Spinal cord (tissue), 10 donors: ENCODE measurements around the gene CAMKMT. TPM values are rescaled to one million over a fixed set of nuclear protein-coding genes. Genes with fewer than 3 reads are reported as not detected.

Experiments
- DNase-seq, 6 donors: peaks; one replicate each; pipeline versions ENCODE4 v3.0.0 to v3.0.0-alpha.2; 2013 to 2015; ENCODE audit warnings: low spot score in 6 of 6, low read depth in 4 of 6
- H3K27ac ChIP-seq: one replicate; pipeline ENCODE4 v1.5.1; 2013; ENCODE audit warnings: low read depth, low read length, control low read depth
- H3K27me3 ChIP-seq: one replicate; pipeline ENCODE4 v1.6.1; 2013; ENCODE audit warnings: low read length; ENCODE audit not compliant: control insufficient read depth, insufficient read depth
- H3K36me3 ChIP-seq: one replicate; pipeline ENCODE4 v1.6.1; 2013; ENCODE audit warnings: low read length; ENCODE audit not compliant: control insufficient read depth, insufficient read depth
- H3K4me1 ChIP-seq: one replicate; pipeline ENCODE4 v1.6.1; 2013; ENCODE audit warnings: low read length; ENCODE audit not compliant: control insufficient read depth, insufficient read depth
- H3K4me3 ChIP-seq: one replicate; pipeline ENCODE4 v1.5.1; 2013; ENCODE audit warnings: low read depth, low read length, control low read depth
- H3K9me3 ChIP-seq: one replicate; pipeline ENCODE4 v1.6.1; 2013; ENCODE audit warnings: low read length; ENCODE audit not compliant: control insufficient read depth, insufficient read depth
- WGBS: methylation state at CpG from one replicate; pipeline ENCODE4 v1.1.5; 2013; ENCODE audit warnings: missing lambda C conversion rate; ENCODE audit not compliant: insufficient coverage; 5-methylcytosine and 5-hydroxymethylcytosine counted together
- polyA plus RNA-seq, 2 donors: library from polyadenylated mRNA; unstranded; fragments of 120-200 nt; gene quantifications; one replicate each; pipeline ENCODE4 v1.2.1, GENCODE V29; 2013; ENCODE audit not compliant: insufficient read length in 2 of 2
- total RNA-seq, 2 donors: library from RNA; depleted of rRNA in 1 of 2; stranded (reverse); fragments of 120-200 nt in 1 of 2; fragments of >200 nt in 1 of 2; gene quantifications; one replicate each; pipeline versions ENCODE4 v1.2.3 to v1.2.4, GENCODE V29; 2013 to 2014
- donor health status: healthy.

The CAMKMT gene
- total and polyA plus RNA-seq, 4 donors: 8.0 to 16.8 (median 13.9) TPM

DNA sequence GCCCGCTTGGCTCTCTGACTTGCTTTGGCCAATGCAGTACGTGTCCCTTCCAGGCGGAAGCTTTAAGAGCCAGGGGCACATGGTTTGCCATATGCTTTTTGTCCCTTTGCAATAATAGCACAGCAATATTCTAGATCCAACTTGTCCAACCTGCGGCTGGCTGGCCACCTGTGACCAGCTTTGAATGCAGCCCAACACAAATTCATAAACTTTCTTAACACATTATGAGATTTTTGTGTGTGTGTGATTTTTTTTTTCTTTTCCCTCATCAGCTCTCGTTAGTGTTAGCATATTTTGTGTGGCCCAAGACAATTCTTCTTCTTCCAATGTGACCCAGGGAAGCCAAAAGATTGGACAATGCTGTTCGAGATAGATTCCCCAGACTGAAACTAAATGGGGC lies 460.4 kb downstream of the CAMKMT start:
- 67% methylated on average over 3 of the region's 6 CpGs for WGBS

More for the DNA sequence above, 460.4 kb downstream of the CAMKMT start:
- H3K27me3 ChIP-seq: no peaks in the 10 kb centered on the region
- no peaks in the 10 kb centered on the region for H3K9me3 ChIP-seq
- H3K27ac ChIP-seq: no peak overlapping the region
- no peak for DNase-seq
- H3K4me1 ChIP-seq: no peaks in the 10 kb centered on the region
- H3K4me3 ChIP-seq: no peak overlapping the region
- no peaks in the 10 kb centered on the region for H3K36me3 ChIP-seq

Other genes starting within 250 kb of the CAMKMT start
- 10 to 100 TPM; 48.2 to 72.3 TPM for gene PPM1B, start 193.1 kb upstream of the CAMKMT start, total RNA-seq
- 10 to 100 TPM; 80.0 to 94.1 TPM for gene PPM1B, start 193.1 kb upstream of the CAMKMT start, polyA plus RNA-seq
- gene SLC3A1, start 86.5 kb upstream of the CAMKMT start, total RNA-seq: under 1 TPM; 0.17 to 0.30 TPM
- gene SLC3A1, start 86.5 kb upstream of the CAMKMT start, polyA plus RNA-seq: 1 to 10 TPM; 1.2 to 1.8 TPM
- gene PREPL, start 453 bp upstream of the CAMKMT start, total RNA-seq: 100 to 1,000 TPM; 118 to 316 TPM
- gene PREPL, start 453 bp upstream of the CAMKMT start, polyA plus RNA-seq: 100 to 1,000 TPM; 184 to 243 TPM